Vagina (tissue), 2 donors: ENCODE results near the gene GFRA1.

Source experiments
- POLR2A ChIP-seq, 2 donors: fragments of 450-650 bp; IDR thresholded peaks; one replicate each; pipeline ENCODE4 v1.6.1; 2017; ENCODE audit warnings: antibody characterized with exemption in 2 of 2, mild to moderate bottlenecking in 2 of 2, moderate library complexity in 2 of 2
- TF ChIP-seq, protein P1 (sequence below), 3 experiments: fragments of 450-650 bp in 2 of 3; fragments of 200-600 bp in 1 of 3; sonication (generic) in 1 of 3; IDR thresholded peaks; one replicate each; pipeline ENCODE4 v1.5.1; 2017 to 2019; ENCODE audit warnings: antibody characterized with exemption in 3 of 3, mild to moderate bottlenecking in 2 of 3, moderate library complexity in 2 of 3

DNA sequence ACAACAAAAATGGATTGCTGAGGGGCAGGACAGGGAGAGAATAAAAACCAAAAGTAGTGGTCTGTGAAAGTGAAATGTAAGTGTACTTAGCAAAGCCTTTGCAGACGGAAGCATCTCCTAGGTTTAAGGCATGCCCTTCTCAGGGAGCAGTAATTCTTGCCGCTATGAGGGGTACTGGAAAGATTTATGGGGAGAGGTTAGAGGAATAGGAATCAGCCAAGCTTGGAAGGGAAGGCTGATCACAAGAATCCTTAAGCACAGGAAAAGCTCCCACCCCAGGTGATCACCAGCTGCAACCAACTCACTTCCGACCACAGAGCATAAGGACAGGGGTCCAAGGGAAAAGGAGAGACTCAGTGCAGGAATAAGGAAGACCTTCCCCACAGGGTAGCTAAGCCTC lies 10.3 kb downstream of the GFRA1 start:
- no peak for TF ChIP-seq POLR2A (IDR thresholded peaks at IDR 0.05)
- TF ChIP-seq, protein P1, sequence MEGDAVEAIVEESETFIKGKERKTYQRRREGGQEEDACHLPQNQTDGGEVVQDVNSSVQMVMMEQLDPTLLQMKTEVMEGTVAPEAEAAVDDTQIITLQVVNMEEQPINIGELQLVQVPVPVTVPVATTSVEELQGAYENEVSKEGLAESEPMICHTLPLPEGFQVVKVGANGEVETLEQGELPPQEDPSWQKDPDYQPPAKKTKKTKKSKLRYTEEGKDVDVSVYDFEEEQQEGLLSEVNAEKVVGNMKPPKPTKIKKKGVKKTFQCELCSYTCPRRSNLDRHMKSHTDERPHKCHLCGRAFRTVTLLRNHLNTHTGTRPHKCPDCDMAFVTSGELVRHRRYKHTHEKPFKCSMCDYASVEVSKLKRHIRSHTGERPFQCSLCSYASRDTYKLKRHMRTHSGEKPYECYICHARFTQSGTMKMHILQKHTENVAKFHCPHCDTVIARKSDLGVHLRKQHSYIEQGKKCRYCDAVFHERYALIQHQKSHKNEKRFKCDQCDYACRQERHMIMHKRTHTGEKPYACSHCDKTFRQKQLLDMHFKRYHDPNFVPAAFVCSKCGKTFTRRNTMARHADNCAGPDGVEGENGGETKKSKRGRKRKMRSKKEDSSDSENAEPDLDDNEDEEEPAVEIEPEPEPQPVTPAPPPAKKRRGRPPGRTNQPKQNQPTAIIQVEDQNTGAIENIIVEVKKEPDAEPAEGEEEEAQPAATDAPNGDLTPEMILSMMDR (IDR thresholded peaks at IDR 0.05), result no peak
